Measurements from ENCODE around the gene LSS.

The LSS gene

DNA sequence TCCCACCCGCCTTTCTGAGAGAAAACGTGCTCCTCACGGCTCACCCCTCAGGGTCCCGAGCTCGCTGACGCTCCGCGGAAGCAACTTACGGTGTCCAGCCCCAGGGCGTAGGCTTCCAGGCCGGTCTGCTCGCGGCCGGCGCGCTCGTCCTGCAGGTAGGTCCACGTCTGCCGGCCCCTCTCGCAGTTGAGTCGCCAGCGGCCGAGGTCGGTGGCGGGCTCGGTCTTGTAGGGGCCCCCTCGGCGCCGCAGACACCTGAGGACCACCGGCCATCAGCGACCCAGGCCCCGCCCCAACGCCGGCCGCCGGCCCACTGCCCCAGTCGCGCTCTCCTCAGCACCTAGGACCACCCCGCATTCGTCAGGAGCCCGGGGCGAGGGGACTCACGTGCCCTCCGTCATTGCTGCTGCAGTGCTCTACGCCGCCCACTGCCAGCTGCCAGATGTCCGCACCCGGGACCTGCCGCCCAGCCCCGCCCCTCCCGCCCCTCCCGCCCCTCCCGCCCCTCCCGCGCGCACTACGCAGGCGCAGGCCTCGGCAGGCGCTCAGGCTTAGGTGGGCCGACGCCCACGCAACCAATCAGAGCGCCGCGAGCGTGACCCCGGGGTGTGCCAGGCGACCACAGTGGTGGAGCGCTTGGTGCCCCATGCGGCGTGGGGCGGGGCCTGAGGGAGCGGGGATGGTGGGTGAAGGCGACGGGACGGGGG, at the start of gene LSS:
LSS (minus strand) TSS at position 430 of the 707 bp plus-strand sequence; CDS start at position 401, 29 bp downstream.
- DNase-seq: peak; percentile 97

DNA sequence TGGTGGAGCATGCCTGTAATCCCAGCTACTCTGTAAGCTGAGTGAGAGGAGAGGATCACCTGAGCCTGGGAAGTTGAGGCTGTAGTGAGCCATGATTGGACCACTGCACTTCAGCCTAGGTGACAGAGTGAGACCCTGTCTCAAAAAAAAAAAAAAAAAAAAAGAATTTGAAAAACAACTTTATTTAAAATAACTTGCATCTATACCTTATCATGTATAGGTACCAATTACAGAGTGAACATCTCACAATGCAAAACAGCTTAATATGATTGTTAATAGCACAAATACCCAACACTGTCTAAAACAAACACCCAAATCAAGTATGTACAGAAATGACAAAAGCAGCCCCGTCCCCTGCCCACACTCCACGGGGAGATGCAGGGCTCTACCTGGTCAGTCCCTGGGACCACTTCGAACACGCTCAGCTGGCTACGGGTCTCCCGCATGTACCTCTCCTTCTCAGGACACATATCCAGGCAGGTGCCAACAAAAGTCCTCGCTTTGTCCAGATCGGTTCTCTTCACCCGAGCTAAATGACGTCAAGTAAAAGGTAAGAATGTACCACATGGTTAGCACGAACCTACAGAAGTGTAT, 46.3 kb upstream of the LSS start:
- no peak for DNase-seq

DNA sequence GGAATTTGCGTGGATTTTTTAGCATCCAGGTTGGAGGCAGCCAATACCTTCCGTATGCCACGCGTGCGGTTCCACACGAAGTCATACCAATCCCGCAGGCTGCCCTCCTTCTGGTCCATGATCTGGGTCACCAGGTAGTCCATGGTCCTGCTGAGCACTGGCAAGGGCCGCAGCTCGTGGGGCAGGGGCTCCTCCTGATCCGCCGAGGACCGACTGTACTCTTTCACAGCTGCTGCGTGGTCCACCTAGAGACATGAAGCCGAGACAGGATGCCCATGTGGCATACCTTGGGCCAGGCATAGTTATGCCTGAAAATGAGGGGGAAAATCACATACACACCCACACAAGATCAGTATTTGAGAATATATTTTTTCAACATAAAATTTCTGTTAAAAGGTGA, 44.8 kb upstream of the LSS start:
- no peak for DNase-seq

DNA sequence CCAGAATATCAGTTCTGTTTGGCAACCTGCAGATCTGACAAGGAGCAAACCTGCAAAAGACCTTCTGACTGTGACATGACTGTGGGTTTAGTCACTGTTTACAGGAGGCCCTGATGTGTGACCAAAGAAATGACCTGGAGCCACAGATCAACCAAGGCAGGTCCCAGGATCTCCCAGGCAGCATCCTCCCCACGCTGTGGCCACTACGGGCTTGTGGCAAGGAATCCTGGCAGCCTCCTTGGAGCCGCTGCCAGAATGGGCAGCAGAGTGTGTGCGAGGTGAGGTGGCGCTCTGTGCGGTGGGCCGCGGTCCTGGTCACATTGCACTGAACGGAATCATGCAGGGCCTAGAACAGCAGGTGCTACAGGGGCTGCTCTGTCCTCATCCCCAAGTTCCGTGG, 40.9 kb upstream of the LSS start:
- no peak for DNase-seq

DNA sequence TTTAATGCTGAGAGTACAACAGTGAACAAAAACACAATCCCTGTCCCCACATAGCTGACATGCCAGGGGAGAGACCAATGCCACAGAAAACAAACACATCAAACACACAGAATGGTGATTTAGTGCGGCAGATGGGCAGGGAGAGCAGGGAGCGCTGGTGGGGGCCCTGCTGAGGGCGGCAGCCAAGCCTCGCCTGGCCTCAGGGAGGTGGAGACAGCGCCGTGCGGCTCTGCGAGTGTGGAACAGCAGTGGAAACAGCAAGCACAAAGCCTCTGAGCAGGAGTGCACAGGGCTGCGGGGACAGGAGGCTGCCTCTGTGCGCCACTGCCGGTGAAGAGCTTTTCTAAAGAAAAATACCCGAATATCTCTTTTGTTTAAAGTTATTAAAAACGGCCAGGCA, 39.8 kb upstream of the LSS start:
- DNase-seq: no peak

DNA sequence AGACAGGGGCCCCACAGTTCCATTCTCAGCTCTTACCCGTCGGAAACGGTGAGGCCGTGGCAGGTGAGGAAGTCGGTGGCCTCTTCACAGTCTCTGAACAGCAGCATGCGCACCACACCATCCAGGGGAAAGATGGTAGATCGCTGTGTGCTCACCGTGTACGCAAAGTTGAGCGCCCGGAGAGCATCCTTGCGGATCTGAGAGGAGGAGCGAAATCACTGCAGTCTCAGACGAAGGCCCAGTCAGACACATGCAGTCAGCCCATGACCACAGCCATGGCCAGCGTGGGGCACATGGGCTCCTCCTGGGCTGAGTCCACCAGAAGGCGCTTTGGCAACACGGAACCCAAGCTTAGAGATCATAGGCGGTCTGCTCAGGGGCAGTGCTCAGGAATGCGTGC, 38.4 kb upstream of the LSS start:
- DNase-seq: no peak

DNA sequence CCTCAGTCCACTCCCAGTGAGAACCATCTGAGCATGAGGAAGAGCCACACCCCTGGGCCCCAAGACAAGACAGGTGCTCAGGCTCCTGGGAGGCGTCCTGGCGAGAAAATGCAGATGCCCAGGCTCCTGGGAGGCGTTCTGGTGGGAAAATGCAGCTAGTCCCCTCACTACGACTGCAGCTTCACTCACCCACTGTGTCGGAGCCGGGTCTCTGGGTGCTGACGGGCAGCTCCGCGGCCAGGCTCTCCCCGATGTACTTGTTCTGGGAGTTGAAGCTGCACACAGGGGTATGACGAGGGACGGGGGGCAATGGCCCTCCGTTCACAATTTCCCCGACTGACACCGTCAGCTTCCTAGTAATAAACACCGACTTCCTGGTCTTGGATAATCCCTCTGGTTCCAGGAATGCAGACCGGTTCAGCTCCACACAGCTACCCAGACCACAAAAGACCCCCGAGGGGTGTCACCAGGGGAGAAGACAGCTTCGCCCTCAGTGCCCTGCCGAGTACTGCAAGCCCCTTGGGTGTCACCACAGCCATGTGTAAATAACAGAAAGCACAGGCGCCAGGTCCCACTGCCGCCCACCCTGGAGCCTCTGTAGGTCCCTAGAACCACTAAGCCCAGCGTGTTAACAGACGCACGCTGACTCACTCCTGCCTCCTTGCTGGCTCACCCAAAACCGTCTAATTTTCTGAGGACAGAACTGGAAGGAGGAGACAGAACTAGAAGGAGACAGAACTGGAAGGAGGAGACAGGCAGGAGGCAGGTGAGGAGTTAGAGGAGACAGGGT, 37.4 kb upstream of the LSS start:
- no peak for DNase-seq

DNA sequence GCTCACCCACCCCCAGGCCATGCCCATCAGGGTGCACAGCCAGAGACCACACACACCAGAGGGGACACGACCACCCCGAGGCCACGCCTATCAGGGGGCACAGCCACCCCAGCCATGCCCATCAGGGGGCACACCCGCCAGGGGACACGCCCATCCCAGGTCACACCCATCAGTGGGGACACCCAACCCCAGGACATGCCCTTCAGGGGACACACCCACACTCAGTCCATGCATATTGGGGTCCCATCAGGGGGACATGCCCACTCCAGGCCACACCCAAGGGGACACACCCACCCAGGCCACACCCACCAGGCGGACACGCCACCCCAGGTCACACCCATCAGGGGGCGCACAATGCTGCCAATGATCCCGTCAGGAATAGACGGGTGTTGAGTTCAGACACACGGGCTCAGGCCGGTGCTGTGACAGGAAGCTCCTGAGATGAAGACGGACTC, 36.1 kb upstream of the LSS start:
- no peak for DNase-seq

DNA sequence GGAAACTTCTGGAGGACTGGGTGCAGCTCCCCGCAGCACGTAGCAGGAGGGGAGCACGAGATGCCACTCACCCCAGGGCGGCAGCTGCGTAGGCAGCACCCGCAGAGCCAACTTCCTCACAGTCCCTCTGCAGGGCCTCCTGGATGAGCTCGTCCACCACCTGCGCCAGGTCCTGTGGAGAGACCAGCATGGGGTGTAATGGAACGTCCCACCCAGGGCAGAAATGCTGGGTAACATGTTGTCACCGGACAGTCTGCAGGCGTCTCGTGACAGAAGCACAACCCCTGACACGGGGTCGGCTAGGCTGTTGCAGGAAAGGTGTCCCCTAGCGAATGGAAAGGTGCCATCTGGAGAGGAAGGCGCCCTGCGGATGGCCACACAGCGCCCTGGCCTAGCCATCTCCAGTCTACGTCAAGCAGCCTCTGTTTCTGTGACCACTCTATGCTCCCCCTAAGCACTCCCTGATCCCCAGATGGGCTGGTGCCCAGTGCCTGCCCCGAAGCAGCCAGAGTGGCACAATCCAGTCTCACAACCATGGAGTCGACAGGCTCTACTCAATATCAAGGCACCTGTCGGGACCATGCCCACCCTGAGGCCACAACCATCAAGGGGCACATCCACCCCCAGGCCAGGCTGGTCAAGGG, 35.6 kb upstream of the LSS start:
- no peak for DNase-seq

DNA sequence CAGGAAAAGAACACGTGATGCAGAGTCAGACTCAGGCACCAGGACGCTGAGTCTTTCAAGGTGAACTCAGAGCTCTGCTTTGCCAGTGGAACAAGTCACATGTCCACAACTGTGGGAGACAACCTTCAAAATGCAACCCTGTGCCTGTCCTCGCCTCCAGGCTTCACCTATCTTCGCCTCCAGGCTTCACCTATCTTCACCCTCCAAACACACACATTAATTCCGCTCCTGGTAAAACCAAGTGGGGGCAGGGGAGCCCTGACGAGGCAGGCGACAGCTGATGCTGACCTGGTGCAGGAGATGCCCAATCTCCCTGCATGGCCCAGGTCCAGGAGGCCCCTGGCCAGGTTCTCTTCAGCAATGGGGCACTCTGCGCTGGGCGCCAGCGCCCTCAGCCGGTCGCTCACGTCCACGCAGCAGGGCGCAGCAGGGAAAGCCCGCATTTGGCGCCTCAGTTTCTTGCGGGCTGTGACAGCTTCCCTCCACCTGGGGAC, 28.0 kb upstream of the LSS start:
- DNase-seq: no peak

DNA sequence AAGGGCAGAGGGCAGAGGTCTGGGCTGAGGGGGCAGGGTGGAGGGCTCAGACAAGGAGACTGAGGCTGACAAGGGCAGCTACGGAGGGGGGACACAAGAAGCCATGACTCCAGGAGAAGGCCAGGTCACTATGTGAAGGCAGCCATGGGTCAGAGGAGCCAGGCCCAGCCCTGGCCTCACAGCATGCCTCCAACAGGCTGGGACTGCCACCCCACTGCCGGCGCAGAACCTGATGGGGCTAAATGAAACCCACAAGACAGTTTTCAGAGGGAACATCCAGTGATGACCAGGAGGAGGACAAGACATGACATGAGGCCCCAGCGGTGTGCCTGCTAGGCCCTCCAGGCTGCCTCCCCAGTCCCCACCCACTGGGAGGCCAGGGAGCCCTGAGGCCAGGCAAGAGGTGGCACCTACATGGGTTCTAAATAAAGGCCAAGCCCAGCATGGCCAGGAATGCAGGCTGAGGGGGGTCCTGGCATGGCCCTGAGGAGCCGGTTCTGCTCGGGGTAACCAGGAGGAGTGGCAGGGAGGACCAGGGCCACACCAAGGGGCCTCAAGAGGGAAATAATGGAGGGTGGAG, 27.3 kb upstream of the LSS start:
- no peak for DNase-seq

DNA sequence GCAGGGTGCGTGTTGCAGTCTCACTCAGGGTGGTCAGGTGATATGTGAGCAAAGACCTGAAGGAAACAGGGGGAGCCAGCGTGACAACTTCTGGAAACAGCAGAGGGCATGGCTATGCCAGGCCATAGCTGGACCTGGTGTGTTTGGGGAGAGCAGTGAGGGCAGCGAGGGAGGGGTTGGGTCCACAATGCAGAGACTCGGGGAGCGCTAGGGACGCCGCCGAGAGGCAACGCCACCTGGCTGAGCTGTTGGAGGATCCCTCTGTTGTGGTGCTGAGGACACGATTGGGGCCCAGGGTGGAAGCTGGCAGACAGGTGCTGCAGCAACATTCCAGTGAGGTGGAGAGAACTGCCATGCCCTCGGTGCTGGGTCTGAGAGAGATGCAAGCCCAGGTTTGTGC, 26.6 kb upstream of the LSS start:
- DNase-seq: no peak

DNA sequence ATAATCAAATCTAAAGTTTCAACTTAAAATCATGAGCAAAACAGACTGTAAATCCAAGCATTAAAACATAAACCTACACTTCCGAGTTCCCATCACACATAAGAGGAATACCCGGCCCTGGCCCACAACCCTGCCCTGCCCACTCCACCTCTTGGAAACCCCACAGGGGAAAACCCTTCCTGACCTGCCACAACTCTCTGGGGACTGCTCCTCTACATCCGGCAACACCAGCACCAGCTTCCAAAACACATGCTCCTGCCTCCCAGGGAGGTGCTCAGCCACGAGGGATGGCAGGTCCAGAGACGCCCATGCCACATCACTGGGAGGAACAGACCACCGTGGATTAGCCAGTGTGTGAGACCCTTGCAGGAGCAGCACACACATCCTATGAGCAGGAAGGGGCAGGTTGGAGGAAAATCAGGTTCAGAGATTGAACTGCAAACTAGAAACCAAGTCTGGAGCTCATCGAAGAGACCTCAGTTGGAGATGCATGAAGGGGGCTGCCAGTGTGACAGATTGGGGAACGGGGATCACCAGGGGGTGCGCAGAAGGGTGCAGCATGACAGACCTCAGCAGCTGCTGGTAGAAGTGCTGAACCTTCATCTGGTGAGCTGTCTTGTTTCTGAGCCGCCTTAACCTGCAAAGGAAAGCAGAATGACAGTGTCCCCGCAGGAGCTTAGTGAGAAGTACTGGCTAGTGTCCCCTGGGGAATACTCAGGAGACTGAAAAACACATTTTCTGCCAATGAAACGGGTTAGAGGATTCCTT, 25.8 kb upstream of the LSS start:
- DNase-seq: no peak

DNA sequence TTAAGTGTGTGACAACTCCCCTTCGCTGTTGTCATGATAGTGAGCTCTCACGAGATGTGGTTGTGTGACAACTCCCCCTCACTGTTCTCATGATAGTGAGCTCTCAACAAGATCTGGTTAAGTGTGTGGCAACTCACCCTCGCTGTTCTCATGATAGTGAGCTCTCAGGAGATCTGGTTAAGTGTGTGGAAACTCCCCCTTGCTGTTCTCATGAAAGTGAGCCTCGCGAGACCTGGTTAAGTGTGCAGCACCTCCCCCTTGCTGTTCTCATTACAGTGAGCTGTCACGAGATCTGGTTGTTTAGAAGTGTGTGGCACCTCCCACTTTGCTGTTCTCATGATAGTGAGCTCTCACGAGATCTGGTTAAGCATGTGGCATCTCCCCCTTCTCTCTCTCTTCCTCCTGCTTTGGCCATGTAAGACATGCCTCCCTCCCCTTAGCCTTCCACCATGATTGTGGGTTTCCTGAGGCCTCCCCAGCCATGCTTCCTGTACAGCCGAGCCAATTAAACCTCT, 25.1 kb upstream of the LSS start:
- DNase-seq: peak; percentile 67

DNA sequence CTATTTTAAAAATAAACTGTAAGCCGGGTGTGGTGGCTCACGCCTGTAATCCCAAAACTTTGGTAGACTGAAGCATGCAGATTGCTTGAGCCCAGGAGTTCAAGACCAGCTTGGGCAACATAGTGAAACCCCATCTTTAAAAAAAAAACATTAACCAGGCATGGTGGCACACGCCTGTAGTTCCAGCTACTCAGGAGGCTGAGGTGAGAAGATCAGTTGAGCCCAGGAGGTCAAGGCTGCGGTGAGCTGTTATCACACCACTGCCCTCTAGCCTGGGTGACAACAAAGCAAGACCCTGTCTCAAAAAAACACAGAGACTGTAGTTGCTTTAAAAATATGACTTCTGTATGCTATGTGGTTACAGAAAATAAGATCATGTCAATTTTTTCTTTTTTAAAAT, 24.3 kb upstream of the LSS start:
- no peak for DNase-seq

DNA sequence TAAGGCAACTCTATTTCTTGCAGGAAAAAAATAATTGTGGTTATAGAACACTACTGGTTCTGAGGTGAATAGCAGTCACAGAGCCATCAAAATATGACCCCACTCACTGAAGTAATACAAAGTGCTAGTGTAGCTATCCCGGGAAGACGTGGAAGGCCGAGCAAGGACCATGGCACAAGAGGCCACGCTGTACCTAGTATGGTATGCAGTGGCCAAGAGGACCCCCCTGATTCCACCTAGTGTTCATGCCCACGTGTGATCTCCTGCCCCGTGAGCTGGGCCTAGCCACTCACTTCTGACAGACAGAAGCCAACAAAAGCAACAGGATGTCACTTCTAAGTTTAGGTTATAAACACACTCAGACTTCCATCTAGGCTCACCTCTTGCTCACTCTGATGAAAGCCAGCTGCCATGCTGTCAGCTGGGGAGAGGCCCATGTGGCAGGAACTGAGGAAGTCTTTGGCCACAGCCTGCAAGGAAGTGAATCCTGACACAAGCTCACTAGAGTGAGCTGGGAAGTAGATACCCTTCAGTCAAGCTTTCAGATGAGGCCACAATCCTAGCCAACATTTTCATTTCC, 21.7 kb upstream of the LSS start:
- DNase-seq: no peak

DNA sequence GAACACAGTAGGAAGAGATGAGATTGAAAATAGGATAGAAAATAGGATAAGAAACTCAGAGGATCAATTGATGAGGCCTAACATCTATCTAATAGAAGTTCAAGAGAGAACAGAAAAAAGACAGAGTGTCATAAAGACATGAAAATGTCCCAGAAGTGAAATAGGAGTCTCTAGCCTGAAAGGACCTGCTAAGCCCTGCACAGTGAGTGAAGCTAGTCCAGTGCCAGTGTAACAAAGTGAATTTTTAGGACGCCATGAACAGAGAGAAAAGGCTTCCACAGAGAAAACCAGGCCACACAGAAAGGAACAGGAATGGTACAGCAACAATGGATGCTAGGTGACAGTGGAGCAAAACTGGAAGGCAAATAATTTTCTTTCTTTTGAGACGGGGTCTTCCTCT, 20.3 kb upstream of the LSS start:
- no peak for DNase-seq

DNA sequence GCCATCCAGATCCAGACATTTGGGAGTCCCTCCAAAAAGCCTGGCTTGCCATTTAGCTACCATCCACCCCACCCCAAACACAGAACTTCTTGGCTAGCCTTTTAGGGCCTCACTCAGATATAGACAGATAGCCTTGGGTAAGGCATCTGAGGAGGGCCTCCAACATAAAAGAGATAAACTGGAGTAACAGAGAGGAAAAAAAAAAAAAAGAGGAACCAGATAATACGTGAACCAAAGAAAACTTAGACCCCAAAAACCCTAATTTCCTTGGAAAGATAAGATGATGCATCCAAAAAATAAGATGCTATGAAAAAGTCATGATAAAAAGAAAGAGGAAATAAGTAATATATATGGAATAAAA, 19.8 kb upstream of the LSS start:
- DNase-seq: no peak

DNA sequence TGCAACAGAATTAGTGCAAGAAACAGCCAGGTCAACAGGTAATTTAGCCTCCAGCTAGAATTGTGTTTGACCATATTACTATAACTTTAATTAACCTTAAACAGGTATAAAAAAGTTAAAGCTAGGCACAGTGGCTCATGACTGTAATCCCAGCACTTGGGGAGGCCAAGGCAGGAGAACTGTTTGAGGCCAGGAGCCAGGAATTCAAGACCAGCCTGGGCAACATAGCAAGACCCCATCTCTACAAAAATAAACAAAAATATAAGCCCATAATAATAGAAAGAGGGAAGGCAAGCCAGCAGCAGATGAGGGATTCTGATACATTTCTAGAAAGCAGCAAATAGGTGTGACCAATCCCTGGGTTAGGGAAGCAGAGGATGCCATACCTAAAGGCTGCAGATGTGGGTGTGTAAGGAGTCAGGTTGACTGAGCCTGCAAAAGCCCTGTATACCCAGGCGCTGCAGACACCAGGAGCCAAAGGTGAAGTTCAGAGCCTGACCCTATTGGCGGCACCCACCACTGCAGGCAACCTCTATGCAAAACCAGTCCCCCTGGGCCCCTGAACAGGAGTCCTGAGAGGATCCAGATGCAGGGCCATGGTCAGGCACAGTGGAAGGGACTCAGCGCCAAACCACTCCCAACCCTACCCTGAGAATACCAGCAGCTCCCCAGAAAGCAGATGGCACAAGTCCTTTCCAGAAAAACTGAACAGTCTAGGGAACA, 19.3 kb upstream of the LSS start:
- DNase-seq: no peak

DNA sequence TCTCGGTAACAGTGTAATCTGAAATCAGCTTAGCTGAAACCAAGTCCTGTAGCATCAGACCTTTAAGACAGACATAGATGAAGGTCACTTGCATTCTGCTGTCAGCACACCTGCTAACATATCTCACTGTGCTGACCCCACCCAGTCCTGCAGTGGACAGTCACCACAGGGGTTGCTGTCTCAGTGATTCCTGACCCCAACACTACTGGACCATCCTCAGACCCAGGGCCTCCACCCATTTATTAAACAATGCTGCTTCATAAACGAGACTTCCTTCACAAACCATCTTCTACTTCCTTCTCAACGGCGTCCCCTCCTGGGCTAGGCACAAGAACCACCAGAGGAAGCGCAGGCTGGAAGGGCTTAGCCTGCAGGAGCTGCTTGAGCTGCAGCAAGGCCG, 17.8 kb upstream of the LSS start:
- DNase-seq: no peak
